ENCODE results near the gene GJD3. TPM values are rescaled to one million over a fixed set of nuclear protein-coding genes. Genes with fewer than 3 reads are reported as not detected.

The GJD3 gene
- total RNA-seq, 1 donor from 2014 or later = not detected

DNA sequence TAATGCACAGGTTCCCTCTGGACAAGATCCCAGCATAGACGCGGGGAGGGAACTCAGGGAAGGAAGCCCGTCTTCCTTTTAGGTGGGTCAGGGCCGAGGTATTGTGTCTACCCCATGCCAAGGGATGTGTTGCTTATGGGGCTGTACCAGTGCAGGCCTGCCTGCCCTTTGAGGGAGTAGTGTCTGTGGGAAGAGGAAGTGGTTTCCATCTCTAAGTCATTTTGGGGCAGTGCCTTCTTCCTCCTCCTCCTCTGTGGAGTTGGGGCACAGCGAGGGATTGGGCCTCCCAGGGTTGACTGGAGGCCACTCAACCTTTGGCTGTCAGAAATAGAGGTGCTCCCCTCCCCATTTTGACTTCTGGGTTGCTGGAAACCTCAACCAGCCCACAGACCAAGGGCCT is 26.5 kb downstream of the GJD3 start:
- intact Hi-C loops (cut with micrococcal nuclease) = no loop called here
- CTCF ChIA-PET = no interaction called here
- Mint-ChIP-seq H3K27me3 (no peaks in the 10 kb centered on the region), H3K27ac (peak overlapping the region; percentile 7), H3K4me3 (no peak overlapping the region), H3K9me3 (no peaks in the 10 kb centered on the region), H3K36me3 (ENCODE audit: low read depth) (peaks cover 35% of the 10 kb centered on the region), H3K4me1 (peaks cover 69% of the 10 kb centered on the region)
- TF ChIP-seq, protein P1, sequence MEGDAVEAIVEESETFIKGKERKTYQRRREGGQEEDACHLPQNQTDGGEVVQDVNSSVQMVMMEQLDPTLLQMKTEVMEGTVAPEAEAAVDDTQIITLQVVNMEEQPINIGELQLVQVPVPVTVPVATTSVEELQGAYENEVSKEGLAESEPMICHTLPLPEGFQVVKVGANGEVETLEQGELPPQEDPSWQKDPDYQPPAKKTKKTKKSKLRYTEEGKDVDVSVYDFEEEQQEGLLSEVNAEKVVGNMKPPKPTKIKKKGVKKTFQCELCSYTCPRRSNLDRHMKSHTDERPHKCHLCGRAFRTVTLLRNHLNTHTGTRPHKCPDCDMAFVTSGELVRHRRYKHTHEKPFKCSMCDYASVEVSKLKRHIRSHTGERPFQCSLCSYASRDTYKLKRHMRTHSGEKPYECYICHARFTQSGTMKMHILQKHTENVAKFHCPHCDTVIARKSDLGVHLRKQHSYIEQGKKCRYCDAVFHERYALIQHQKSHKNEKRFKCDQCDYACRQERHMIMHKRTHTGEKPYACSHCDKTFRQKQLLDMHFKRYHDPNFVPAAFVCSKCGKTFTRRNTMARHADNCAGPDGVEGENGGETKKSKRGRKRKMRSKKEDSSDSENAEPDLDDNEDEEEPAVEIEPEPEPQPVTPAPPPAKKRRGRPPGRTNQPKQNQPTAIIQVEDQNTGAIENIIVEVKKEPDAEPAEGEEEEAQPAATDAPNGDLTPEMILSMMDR (IDR thresholded peaks at IDR 0.05) = no peak
- no peak for DNase-seq
- POLR2A ChIA-PET = no interaction called here
- no peak for ATAC-seq (ENCODE audit: low read depth)

DNA sequence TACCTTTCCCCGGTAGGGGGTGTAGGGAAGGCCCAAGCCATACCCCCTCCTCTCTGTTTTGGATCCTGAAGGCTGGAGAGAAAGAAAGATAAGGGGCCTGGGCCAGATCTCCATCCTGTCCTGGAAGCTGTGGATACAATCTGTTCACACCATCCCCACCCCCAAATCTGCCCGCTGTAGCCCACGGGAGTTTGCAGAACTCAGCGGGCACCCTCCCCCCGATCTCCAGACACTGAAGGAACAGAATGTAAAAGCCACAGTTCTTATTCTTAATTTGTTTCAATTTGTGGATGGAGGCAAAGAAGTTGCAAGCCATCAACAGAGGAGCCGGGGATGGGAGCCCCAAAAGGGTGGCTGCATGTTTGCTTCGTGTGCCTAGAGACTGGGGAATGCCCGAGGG is 27.2 kb downstream of the GJD3 start:
- Mint-ChIP-seq H3K27ac (no peak overlapping the region), H3K36me3 (ENCODE audit: low read depth) (peaks cover 37% of the 10 kb centered on the region), H3K9me3 (no peaks in the 10 kb centered on the region), H3K4me3 (no peak overlapping the region), H3K27me3 (no peaks in the 10 kb centered on the region), H3K4me1 (peaks cover 69% of the 10 kb centered on the region)
- DNase-seq (no peak), ATAC-seq (ENCODE audit: low read depth) (no peak)
- intact Hi-C loops (cut with micrococcal nuclease) = no loop called here
- POLR2A ChIA-PET = no interaction called here
- CTCF ChIA-PET = no interaction called here
- TF ChIP-seq, protein P1 (IDR thresholded peaks at IDR 0.05) = no peak

DNA sequence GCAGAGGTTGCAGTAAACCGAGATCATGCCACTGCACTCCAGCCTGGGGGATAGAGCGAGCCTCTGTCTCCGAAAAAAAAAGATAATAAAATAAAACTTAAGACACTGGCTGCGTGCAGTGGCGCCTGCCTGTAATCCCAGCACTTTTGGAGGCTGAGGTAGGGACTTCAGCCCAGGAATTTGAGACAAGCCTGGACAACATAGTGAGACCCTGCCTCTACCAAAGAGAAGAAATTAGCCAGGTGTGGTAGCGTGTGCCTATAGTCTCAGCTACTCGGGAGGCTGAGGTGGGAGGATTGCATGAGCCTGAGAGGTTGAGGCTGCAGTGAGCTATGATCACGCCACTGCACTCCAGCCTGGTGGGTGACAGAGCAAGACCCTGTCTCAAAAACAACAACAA is 28.9 kb downstream of the GJD3 start:
- no peak overlapping the region for H3K4me3 Mint-ChIP-seq
- peaks cover 73% of the 10 kb centered on the region for H3K4me1 Mint-ChIP-seq
- TF ChIP-seq, protein P1 (IDR thresholded peaks at IDR 0.05) = no peak
- H3K27ac Mint-ChIP-seq = no peak overlapping the region
- intact Hi-C loops (cut with micrococcal nuclease) = no loop called here
- no peaks in the 10 kb centered on the region for H3K9me3 Mint-ChIP-seq
- DNase-seq (no peak), ATAC-seq (ENCODE audit: low read depth) (no peak)
- no peaks in the 10 kb centered on the region for H3K27me3 Mint-ChIP-seq
- POLR2A ChIA-PET = no interaction called here
- peaks cover 48% of the 10 kb centered on the region for H3K36me3 Mint-ChIP-seq (ENCODE audit: low read depth)
- CTCF ChIA-PET = no interaction called here

DNA sequence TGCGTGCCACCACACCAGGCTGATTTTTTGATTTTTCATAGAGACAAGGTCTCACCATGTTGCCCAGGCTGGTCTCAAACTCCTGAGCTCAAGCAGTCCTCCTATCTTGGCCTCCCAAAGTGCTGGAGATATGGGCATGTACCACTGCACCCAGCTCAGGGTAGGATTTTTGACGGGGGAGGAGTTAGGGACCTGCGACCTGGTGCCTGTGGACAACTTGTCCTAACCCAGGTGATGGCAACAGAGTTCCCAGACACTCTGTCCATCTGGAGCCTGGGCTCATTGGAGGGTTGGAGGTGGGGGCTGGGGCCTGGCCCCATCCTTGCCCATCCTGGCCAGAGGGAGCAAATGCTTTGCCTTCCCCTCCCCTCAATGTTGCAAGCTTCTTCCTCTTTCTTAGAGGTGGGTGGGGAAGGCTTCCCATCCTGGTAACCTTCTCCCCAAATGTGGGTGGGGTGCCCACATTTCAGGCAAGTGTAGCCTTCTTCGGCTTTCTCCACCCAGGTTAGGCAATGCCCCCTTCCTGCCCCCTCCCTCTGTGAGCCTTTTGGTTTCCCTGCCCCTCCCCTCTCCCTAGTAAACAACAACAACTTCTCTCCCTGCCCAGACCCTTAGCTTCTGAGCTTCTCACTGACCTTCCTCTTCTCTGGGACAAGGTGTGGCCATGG is 30.6 kb downstream of the GJD3 start:
- H3K4me3 Mint-ChIP-seq = peak overlapping the region; percentile 53
- no peaks in the 10 kb centered on the region for H3K27me3 Mint-ChIP-seq
- ATAC-seq (ENCODE audit: low read depth) (no peak), DNase-seq (no peak)
- TF ChIP-seq, protein P1 (IDR thresholded peaks at IDR 0.05) = no peak
- intact Hi-C loops (cut with micrococcal nuclease) = no loop called here
- H3K9me3 Mint-ChIP-seq = no peaks in the 10 kb centered on the region
- peaks cover 39% of the 10 kb centered on the region for H3K36me3 Mint-ChIP-seq (ENCODE audit: low read depth)
- H3K4me1 Mint-ChIP-seq = peaks cover 72% of the 10 kb centered on the region
- ChIA-PET CTCF (no interaction called here), POLR2A (interaction anchor here (0.6 to 1.2 kb wide), 8 partner anchors 9 to 74 kb away, joined by 3 to 8 read pairs (median 3); no protein-coding TSS in a partner anchor)
- peak overlapping the region; percentile 60 for H3K27ac Mint-ChIP-seq

DNA sequence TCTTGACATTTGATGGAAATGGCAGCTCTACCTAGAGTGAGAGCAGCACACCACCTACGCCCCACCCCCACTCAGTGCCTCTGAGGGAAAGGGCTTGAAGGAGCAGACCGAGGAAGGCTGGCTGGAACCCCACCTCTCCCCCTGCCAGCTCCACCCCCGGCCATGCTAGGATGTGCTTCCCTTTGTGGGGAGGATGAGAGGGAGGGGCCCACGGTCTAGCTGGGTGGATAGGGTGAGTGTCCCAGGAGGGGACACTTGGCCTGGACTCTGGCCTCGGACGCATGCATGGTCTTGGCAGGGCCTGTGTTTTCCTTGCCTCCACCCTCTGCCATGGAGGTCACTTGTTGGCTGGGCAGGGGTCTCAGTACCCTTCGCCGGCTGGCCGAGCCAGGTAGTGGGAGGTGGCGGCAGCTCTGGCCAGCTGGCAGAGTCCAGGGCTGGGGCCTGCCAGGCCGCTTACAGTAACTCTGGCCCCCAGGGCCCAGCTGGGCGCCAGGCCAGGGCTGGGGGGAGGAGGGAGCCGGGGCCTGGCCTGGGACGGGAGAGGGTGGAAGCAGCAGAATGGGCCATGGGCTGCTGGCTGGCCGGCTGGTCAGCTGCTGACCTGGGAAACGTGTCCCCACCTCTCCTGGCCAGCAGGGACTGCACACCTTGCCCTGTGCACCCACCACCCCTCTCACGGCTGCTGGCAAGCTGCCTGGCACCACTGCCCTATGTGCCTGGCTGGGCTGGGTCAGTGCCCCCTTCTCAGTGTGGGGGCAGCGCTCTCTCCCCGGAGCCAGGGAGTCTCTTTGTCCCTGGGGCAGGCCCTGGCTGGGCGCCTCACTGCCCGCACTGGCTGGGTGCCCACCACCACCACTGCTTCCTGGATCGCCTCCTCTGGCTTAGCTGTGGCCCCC is 32.5 kb downstream of the GJD3 start:
- CTCF ChIA-PET = interaction anchor here (0.7 to 1.8 kb wide), 4 partner anchors 23 to 1798 kb away, joined by 3 to 10 read pairs (median 4); no protein-coding TSS in a partner anchor
- Mint-ChIP-seq H3K27me3 (no peaks in the 10 kb centered on the region), H3K27ac (peak overlapping the region; percentile 50), H3K4me1 (peaks cover 78% of the 10 kb centered on the region), H3K9me3 (no peaks in the 10 kb centered on the region), H3K4me3 (no peak overlapping the region), H3K36me3 (ENCODE audit: low read depth) (peaks cover 34% of the 10 kb centered on the region)
- DNase-seq (no peak), ATAC-seq (ENCODE audit: low read depth) (no peak)
- POLR2A ChIA-PET = interaction anchor here (0.6 to 2.1 kb wide), 3 partner anchors 9 to 31 kb away, joined by 3 to 10 read pairs (median 3); no protein-coding TSS in a partner anchor
- intact Hi-C loops (cut with micrococcal nuclease) = no loop called here
- TF ChIP-seq, protein P1 (IDR thresholded peaks at IDR 0.05) = no peak
